Measurements from ENCODE around the gene AKR1D1.

AKR1D1 gene

GRCh38 chr7:138166681-138167080 lies 90.4 kb downstream of the AKR1D1 start:
- DNase-seq (ENCODE audit: low spot score): no peak

- no peak for DNase-seq (ENCODE audit: low spot score)
Observed at GRCh38 chr7:138167222-138167621, 91.0 kb downstream of the AKR1D1 start.

DNA sequence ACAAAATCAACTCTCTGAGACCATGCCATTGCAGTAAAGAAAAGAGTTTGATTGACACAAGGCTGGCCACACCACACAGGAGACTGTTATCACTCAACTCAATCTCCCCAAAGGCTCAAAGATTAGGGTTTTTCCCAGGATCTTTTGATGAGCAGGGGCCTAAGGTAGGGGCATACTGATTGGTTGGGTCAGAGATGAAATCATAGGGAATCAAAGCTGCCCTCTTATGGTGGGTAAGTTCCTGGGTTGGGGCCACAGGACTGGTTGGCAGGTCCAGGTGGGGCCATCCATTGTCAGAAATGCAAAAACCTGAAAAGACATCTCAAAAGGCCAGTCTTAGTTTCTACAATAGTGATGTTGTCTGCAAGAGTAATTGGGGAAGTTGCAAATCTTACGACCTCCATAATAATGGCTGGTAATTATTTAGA lies 91.6 kb downstream of the AKR1D1 start:
- DNase-seq (ENCODE audit: low spot score): no peak
